ENCODE data around the gene MOSMO.

MOSMO gene

GRCh38 chr16:22132801-22133200 lies 124.9 kb downstream of the MOSMO start:
- no peak for DNase-seq (ENCODE audit: low spot score)
- TF ChIP-seq CTCF (IDR thresholded peaks at IDR 0.05) = no peak
- H3K4me3 ChIP-seq = no peak overlapping the region

More at GRCh38 chr16:22132801-22133200, 124.9 kb downstream of the MOSMO start:
- no peak overlapping the region for H3K27ac ChIP-seq
